ENCODE results near the gene HMGCL. TPM values are rescaled to one million over a fixed set of nuclear protein-coding genes. Genes with fewer than 3 reads are reported as not detected.

HMGCL gene
- total and polyA plus RNA-seq, 2 of the 13 experiments (the other 11 are each of a cell fraction or from before 2014, with no cell fraction given), result 21.3 to 41.4 TPM

- TF ChIP-seq ZBTB26 (CRISPR knock-in tag; IDR thresholded peaks at IDR 0.05; ENCODE audit: borderline replicate concordance), result no peak
- peak; percentile 61; the same call in 1 of the 2 replicates for TF ChIP-seq ZIK1 (CRISPR knock-in tag; IDR thresholded peaks at IDR 0.05; ENCODE audit: borderline replicate concordance, low read depth)
- TF ChIP-seq SIX1 (CRISPR knock-in tag; IDR thresholded peaks at IDR 0.05; ENCODE audit: borderline replicate concordance), result no peak
- no peak for TF ChIP-seq U2AF1 (optimal IDR thresholded peaks at IDR 0.05; ENCODE audit: low read depth, low read length)
- 0 out of 2 replicates have a peak, but pooled peaks have one; percentile 9 for TF ChIP-seq NCOA2 (CRISPR knock-in tag; IDR thresholded peaks at IDR 0.05)
- no peak; the same call in 1 of the 2 replicates for TF ChIP-seq PAX8 (CRISPR knock-in tag; IDR thresholded peaks at IDR 0.05; ENCODE audit: borderline replicate concordance)
- no peak for TF ChIP-seq FOXA1 (IDR thresholded peaks at IDR 0.05)
- no peak for TF ChIP-seq FOXA1 (CRISPR knock-in tag; IDR thresholded peaks at IDR 0.05)
- TF ChIP-seq MZF1 (CRISPR knock-in tag; IDR thresholded peaks at IDR 0.05; ENCODE audit: borderline replicate concordance), result no peak
- no peak for TF ChIP-seq ZNF383 (CRISPR knock-in tag; IDR thresholded peaks at IDR 0.05; ENCODE audit: borderline replicate concordance)
- 0 out of 2 replicates have a peak, but pooled peaks have one; percentile 22 for TF ChIP-seq GLI4 (CRISPR knock-in tag; IDR thresholded peaks at IDR 0.05; ENCODE audit: borderline replicate concordance)
- no peak for TF ChIP-seq SSRP1 (CRISPR knock-in tag; IDR thresholded peaks at IDR 0.05)
- no peak for TF ChIP-seq SP1 (IDR thresholded peaks at IDR 0.05)
- peak; percentile 77 for TF ChIP-seq SP1 (CRISPR knock-in tag; IDR thresholded peaks at IDR 0.05)
- no peak for TF ChIP-seq ZBTB33 (CRISPR knock-in tag; IDR thresholded peaks at IDR 0.05)
- peak; percentile 77 for TF ChIP-seq AGO2 (optimal IDR thresholded peaks at IDR 0.05; ENCODE audit: low read depth, low read length)
- no peak for TF ChIP-seq MAFK (conservative IDR thresholded peaks at IDR 0.05 in 1 of 2, IDR thresholded peaks at IDR 0.05 in 1 of 2; ENCODE audit: low read length in 2 of 2)
- TF ChIP-seq ISL2 (CRISPR knock-in tag; IDR thresholded peaks at IDR 0.05), result peak; percentile 68; the same call in 1 of the 2 replicates
- peak; percentile 30 for TF ChIP-seq DBP (CRISPR knock-in tag; IDR thresholded peaks at IDR 0.05; ENCODE audit: not compliant biosample characterization)
- no peak for TF ChIP-seq AHDC1 (CRISPR knock-in tag; IDR thresholded peaks at IDR 0.05; ENCODE audit: borderline replicate concordance)
These were observed at the start of gene HMGCL (continued) for GRCh38 chr1:23825076-23825761.
